GM19468 (cell line): Measurements from ENCODE around the gene PCDHGA9.
"Not testable (repeated sequence)": the region's sequence is repeated elsewhere in the genome, so short reads cannot be mapped to it uniquely, and the experiment has no call there.

Experiments used
- ATAC-seq: cut with Tn5 transposase; IDR thresholded peaks from one replicate; pipeline ENCODE4 v1.9.1; 2021; ENCODE audit warnings: mild to moderate bottlenecking, moderate library complexity, moderate number of reproducible peaks; ENCODE audit not compliant: unreplicated experiment; ENCODE audit errors: extremely low read depth

The PCDHGA9 gene

DNA sequence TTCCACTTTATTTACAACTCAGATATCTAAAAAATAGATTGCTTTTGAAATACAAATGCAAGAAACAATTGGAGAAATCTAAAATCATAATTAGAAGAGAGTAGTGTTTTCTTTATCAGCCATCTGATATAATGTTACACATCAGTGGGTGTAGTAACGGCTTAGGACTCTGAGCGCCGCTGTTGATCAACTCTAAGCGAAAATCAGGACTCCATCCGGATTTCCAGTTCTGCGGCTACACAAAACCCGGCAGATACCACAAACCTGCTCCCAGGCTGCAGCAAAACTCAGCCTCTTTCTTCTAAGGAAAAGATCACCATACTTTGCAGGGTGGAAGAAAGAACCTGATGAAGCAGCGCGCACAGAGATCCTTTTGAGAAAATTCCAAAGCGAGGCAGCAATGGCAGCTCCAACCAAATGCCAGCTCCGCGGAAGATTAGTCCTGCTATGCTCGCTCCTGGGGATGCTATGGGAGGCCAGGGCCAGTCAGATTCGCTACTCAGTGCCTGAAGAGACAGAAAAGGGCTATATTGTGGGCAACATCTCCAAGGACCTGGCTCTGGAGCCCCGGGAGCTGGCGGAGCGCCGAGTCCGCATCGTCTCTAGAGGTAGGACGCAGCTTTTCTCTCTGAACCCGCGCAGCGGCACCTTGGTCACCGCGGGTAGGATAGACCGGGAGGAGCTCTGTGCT is at the start of gene PCDHGA9:
PCDHGA9 (plus strand) TSS at position 226 of the 691 bp plus-strand sequence; CDS start at position 401, 175 bp downstream.
- no peak for ATAC-seq

DNA sequence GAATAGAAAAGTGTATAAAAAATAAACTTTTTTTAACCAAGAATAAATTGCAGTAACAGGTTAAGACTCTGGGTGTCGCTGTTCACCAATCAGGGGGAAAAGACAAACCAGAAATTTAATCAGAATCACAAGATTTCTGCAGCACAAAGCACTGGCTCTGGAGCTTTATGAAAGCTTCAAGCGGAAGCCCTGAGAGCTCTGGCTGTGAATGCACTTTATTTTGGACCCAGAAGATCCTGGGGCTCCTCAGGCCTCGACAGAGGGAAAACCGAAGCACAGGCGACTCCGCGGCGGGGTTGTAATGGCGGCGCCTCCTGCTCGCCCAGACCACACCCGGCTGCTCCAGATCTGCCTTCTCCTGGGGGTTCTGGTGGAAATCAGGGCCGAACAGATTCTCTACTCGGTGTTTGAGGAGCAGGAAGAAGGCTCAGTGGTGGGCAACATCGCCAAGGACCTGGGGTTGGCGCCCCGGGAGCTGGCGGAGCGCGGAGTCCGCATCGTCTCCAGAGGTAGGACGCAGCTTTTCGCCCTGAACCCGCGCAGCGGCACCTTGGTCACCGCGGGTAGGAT is 47.6 kb upstream of the PCDHGA9 start, which contains the start of gene PCDHGA4:
PCDHGA4 (plus strand) TSS at position 122 of the 570 bp plus-strand sequence; CDS start at position 209, 87 bp downstream.
- no peak for ATAC-seq

DNA sequence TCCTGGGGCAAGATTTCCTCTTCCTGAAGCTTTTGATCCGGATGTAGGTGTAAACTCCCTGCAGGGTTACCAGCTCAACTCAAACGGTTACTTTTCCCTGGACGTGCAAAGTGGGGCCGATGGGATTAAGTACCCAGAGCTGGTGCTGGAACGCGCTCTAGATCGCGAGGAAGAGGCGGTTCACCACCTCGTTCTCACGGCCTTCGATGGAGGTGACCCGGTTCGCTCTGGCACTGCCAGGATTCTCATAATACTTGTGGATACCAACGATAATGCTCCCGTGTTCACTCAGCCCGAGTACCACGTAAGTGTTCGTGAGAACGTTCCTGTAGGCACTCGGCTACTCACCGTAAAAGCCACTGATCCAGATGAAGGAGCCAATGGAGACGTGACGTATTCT is 46.9 kb upstream of the PCDHGA9 start:
- no peak for ATAC-seq

DNA sequence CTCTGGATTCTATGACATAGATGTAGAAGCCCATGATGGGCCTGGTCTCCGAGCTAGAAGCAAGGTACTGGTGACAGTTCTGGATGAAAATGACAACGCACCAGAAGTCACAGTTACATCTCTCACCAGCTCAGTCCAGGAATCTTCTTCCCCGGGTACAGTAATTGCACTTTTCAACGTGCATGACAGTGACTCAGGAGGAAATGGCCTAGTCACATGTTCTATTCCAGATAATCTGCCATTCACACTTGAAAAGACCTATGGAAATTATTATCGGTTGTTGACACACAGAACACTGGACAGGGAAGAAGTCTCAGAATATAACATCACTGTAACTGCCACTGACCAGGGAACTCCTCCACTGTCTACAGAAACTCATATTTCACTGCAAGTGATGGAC is 46.4 kb upstream of the PCDHGA9 start:
- no peak for ATAC-seq

DNA sequence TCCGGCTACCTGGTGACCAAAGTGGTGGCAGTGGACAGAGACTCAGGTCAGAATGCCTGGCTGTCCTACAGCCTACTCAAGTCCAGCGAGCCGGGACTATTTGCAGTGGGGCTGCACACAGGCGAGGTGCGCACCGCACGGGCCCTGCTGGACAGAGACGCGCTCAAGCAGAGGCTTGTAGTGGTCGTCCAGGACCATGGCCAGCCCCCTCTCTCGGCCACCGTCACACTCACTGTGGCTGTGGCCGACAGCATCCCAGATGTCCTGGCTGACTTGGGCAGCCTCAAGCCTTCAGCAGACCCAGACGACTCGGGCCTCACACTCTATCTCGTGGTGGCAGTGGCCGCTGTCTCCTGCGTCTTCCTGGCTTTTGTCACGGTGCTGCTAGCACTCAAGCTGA is 45.6 kb upstream of the PCDHGA9 start:
- no peak for ATAC-seq

- no peak for ATAC-seq
Observed at GRCh38 chr5:141359790-141360426, 42.7 kb upstream of the PCDHGA9 start, which contains the start of gene PCDHGB2. PCDHGB2 (plus strand) TSS chr5:141359994; CDS start chr5:141360136, 142 bp downstream.

DNA sequence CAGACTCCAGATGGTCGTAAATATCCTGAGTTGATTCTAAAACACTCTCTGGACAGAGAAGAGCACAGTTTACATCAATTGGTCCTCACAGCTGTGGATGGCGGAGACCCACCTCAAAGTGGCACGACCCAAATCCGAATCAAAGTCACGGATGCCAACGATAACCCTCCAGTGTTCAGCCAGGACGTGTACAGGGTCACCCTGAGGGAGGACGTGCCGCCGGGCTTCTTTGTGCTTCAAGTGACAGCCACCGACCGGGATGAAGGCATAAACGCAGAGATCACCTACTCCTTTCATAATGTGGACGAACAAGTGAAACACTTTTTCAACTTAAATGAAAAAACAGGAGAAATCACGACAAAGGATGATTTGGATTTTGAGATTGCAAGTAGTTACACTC is 41.9 kb upstream of the PCDHGA9 start:
- no peak for ATAC-seq

GRCh38 chr5:141362719-141363118 is 39.9 kb upstream of the PCDHGA9 start:
- no peak for ATAC-seq

DNA sequence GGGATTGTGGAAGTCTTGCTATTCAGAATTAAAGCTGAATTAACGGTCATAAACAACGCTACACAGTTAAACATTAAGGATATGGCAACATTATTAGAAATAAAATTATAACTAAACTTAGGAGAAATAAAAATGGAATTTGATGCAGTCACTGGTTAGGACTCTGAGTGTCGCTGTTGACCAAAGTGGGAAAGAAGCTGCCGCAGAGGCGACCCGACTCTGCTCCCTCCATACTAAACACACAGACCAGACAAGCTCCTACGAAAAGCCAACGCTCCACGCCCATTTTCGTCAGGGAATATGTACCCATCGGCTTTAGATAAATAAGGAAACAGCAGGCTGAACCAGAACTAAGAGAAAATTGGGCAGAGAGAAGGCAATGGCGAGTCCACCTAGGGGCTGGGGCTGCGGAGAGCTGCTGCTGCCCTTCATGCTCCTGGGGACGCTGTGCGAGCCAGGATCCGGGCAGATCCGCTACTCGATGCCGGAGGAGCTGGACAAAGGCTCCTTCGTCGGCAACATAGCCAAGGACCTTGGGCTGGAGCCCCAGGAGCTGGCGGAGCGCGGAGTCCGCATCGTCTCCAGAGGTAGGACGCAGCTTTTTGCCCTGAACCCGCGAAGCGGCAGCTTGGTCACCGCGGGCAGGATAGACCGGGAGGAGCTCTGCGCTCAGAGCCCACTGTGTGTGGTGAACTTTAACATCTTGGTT is 38.5 kb upstream of the PCDHGA9 start, which contains the start of gene PCDHGA5:
PCDHGA5 (plus strand) TSS at position 211 of the 709 bp plus-strand sequence; CDS start at position 380, 169 bp downstream.
- ATAC-seq: no peak

DNA sequence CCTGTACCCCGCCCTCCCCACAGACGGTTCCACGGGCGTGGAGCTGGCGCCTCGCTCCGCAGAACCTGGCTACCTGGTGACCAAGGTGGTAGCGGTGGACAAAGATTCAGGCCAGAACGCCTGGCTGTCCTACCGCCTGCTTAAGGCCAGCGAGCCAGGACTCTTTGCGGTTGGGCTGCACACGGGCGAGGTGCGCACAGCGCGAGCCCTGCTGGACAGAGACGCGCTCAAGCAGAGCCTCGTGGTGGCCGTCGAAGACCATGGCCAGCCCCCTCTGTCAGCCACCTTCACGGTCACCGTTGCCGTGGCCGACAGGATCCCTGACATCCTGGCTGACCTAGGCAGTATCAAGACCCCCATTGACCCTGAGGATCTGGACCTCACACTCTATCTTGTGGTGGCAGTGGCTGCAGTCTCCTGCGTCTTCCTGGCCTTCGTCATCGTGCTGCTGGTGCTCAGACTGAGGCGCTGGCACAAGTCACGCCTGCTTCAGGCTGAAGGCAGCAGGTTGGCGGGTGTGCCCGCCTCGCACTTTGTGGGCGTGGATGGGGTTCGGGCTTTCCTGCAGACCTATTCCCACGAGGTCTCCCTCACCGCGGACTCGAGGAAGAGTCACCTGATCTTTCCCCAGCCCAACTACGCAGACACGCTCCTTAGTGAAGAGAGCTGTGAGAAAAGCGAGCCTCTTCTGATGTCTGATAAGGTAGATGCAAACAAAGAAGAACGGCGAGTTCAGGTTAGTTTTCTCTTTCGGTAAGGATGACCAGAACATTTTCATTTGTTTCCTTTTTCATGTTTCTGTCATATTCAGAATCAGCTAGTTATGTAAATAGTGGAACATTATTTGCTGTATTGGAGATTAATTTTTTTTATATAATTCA is 36.3 kb upstream of the PCDHGA9 start:
- ATAC-seq: no peak

GRCh38 chr5:141369994-141370848 is 32.4 kb upstream of the PCDHGA9 start, which contains the start of gene PCDHGB3:
PCDHGB3 (plus strand) TSS chr5:141370242; CDS start chr5:141370395, 153 bp downstream.
- peak; percentile 90 for ATAC-seq

DNA sequence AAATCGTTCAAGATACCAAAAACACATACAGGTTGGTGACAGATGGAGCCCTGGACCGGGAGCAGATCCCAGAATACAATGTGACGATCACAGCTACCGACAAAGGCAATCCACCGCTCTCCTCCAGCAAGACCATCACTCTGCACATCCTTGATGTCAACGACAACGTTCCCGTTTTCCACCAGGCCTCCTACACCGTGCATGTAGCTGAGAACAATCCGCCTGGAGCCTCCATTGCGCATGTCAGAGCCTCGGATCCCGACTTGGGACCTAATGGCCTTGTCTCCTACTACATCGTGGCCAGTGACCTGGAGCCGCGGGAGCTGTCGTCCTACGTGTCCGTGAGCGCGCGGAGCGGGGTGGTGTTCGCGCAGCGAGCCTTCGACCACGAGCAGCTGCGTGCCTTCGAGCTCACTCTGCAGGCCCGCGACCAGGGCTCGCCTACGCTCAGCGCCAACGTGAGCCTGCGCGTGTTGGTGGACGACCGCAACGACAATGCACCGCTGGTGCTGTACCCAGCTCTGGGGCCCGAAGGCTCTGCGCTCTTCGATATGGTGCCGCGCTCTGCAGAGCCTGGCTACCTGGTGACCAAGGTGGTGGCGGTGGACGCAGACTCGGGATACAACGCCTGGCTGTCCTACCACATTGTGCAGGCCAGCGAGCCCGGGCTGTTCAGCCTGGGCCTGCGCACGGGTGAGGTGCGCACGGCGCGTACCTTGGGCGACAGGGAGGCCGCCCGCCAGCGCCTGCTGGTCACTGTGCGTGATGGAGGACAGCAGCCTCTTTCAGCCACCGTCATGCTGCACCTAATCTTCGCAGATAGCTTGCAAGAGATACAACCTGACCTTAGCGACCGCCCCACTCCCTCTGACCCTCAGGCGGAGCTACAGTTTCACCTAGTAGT is 30.8 kb upstream of the PCDHGA9 start:
- no peak for ATAC-seq

DNA sequence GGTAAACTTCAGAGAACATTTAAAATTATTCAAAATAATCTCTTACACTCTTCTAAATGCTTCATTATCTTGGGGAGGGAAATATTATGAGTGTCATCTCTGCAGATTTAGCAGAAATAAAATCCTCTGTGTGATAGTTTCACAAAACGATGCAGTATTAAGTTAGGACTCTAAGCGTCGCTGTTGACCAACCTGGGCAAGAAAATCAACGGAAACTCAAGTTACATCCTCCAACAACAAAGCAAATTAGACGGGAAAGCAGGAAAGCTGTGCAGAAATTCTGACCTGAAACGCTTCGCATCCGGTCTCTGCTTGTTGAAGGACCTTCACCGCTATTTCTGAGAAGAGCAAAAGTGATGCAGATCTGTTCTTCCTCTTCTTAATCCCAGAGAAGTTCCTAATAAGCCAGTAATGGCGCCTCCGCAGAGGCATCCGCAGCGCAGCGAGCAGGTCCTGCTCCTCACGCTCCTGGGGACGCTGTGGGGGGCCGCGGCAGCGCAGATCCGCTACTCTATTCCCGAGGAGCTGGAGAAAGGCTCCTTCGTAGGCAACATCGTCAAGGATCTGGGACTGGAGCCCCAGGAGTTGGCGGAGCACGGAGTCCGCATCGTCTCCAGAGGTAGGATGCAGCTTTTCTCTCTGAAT is 28.8 kb upstream of the PCDHGA9 start, which contains the start of gene PCDHGA6:
PCDHGA6 (plus strand) TSS at position 219 of the 645 bp plus-strand sequence; CDS start at position 412, 193 bp downstream.
- no peak for ATAC-seq

DNA sequence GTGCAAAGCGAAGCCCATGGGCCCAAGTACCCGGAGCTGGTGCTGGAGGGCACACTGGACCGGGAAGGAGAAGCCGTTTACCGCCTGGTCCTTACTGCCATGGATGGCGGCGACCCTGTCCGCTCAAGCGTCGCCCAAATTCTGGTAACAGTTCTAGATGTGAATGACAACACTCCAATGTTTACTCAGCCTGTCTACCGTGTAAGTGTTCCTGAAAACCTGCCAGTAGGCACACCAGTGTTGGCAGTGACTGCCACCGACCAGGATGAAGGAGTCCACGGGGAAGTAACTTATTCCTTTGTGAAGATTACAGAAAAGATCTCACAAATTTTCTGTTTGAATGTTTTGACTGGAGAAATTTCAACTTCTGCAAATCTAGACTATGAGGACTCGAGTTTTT is 28.0 kb upstream of the PCDHGA9 start:
- no peak for ATAC-seq

DNA sequence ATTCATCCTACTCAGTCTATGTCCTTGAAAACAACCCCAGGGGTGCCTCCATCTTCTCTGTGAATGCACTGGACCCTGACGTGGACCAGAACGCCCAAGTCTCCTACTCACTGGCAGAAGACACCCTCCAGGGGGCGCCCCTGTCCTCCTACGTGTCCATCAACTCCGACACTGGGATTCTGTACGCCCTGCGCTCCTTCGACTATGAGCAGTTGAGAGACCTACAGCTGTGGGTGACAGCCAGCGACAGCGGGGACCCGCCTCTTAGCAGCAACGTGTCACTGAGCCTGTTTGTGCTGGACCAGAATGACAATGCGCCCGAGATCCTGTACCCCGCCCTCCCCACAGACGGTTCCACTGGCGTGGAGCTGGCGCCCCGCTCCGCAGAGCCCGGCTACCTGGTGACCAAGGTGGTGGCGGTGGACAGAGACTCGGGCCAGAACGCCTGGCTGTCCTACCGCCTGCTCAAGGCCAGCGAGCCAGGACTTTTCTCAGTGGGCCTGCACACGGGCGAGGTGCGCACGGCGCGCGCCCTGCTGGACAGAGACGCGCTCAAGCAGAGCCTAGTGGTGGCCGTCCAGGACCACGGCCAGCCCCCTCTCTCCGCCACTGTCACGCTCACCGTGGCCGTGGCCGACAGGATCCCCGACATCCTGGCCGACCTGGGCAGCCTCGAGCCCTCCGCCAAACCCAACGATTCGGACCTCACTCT is 27.0 kb upstream of the PCDHGA9 start:
- ATAC-seq: not testable (repeated sequence)
